Immature natural killer cell (primary cell): ENCODE results near the gene KLHL29. TPM values are rescaled to one million over a fixed set of nuclear protein-coding genes. Genes with fewer than 3 reads are reported as not detected.

Source experiments
- DNase-seq, 3 donors: peaks; one replicate each; pipeline ENCODE4 v3.0.0; 2022; ENCODE audit warnings: mixed read lengths in 1 of 3
- H3K27ac Mint-ChIP-seq, 6 donors: one replicate each; pipeline ENCODE4 v1.8.0; 2020; ENCODE audit warnings: mixed read lengths in 6 of 6, mild to moderate bottlenecking in 5 of 6, inconsistent platforms in 4 of 6, moderate library complexity in 3 of 6
- H3K27me3 Mint-ChIP-seq, 3 donors: one replicate each; pipeline ENCODE4 v1.8.0; 2020 to 2021; ENCODE audit warnings: low read depth in 3 of 3, mild to moderate bottlenecking in 3 of 3, mixed read lengths in 3 of 3, moderate library complexity in 3 of 3, inconsistent platforms in 1 of 3
- H3K36me3 Mint-ChIP-seq, 3 donors: one replicate each; pipeline ENCODE4 v1.8.0; 2020; ENCODE audit warnings: mixed read lengths in 3 of 3, inconsistent platforms in 2 of 3, mild to moderate bottlenecking in 2 of 3
- H3K4me1 Mint-ChIP-seq, 2 donors: one replicate each; pipeline ENCODE4 v1.8.0; 2020; ENCODE audit warnings: inconsistent platforms in 2 of 2, mild to moderate bottlenecking in 2 of 2, mixed read lengths in 2 of 2, moderate library complexity in 1 of 2
- H3K4me3 Mint-ChIP-seq, 5 donors: one replicate each; pipeline ENCODE4 v1.8.0; 2020; ENCODE audit warnings: mild to moderate bottlenecking in 5 of 5, mixed read lengths in 5 of 5, inconsistent platforms in 3 of 5, moderate library complexity in 3 of 5
- H3K9me3 Mint-ChIP-seq, 6 donors: one replicate each; pipeline ENCODE4 v1.8.0; 2020; ENCODE audit warnings: mild to moderate bottlenecking in 6 of 6, mixed read lengths in 6 of 6, inconsistent platforms in 4 of 6, moderate library complexity in 3 of 6
- polyA plus RNA-seq, 3 donors: library from polyadenylated mRNA; unstranded; fragments of 300-500 nt; fragmentation: Illumina TruSeq; gene quantifications; one replicate each; pipeline ENCODE4 v1.2.3, GENCODE V29; 2021

The KLHL29 gene
- polyA plus RNA-seq, 3 donors from 2014 or later = 0.02 to 0.41 TPM; not detected in 1

- H3K27me3 Mint-ChIP-seq = peaks cover 0 to 8% (median 6%) of the 10 kb centered on the region in 3 donors
- H3K9me3 Mint-ChIP-seq = no peaks in the 10 kb centered on the region
- H3K27ac Mint-ChIP-seq = no peak overlapping the region
- peaks cover 5 to 9% of the 10 kb centered on the region in 2 donors for H3K4me1 Mint-ChIP-seq
- H3K36me3 Mint-ChIP-seq = no peaks in the 10 kb centered on the region
- no peak overlapping the region for H3K4me3 Mint-ChIP-seq
- DNase-seq = no peak
Measured at GRCh38 chr2:23499439-23499838, 114.5 kb downstream of the KLHL29 start.

DNA sequence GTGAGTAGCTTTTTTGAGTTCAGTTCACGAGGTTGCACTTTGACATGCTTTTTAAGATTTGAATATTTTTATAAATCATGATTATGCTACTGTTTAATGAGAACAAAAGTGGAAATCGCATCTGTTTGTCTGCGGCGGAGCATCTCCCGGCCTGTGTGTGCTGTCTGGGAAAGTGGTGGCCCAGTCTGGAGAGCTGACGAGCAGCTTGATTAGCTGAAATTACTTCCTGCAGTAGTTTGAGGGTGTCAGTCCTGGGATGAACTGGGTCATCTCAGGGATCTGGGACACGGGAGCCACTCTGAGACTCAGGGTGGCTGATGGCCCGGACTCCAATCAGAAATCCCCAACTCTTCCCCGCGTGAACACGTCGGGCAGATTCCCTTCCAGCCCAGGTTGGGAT is 115.9 kb downstream of the KLHL29 start:
- Mint-ChIP-seq H3K4me3 (no peak overlapping the region), H3K27me3 (peaks cover 2 to 9% (median 6%) of the 10 kb centered on the region in 3 donors), H3K27ac (no peak overlapping the region), H3K36me3 (no peaks in the 10 kb centered on the region), H3K4me1 (peaks cover 5 to 9% of the 10 kb centered on the region in 2 donors), H3K9me3 (no peaks in the 10 kb centered on the region)
- DNase-seq = no peak

- H3K36me3 Mint-ChIP-seq = no peaks in the 10 kb centered on the region
- DNase-seq = no peak
- peaks cover 2 to 8% (median 6%) of the 10 kb centered on the region in 3 donors for H3K27me3 Mint-ChIP-seq
- H3K9me3 Mint-ChIP-seq = no peaks in the 10 kb centered on the region
- H3K4me3 Mint-ChIP-seq = no peak overlapping the region
- peaks cover 4 to 5% of the 10 kb centered on the region in 2 donors for H3K4me1 Mint-ChIP-seq
- H3K27ac Mint-ChIP-seq = no peak overlapping the region
Measured at GRCh38 chr2:23502096-23502495, 117.1 kb downstream of the KLHL29 start.

DNA sequence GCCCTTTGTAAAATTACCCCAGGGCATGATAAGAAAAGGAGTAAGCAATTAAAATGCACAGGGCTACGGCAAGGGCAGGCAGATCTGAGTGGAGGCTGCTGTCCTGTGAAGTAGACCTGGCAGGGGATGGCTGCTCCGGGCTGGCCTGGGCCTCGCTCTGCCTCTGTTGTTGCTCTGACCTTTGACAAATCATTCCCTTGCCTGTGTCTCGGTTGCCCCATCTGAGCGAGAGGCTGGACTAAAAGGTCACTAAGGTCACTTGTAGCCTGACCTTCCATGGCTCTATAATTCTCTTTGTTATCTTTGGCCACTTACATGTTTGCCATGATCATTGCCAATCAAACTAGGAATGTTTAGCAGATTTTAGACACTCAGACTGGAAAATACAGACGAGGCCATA is 118.1 kb downstream of the KLHL29 start:
- no peak for DNase-seq
- H3K9me3 Mint-ChIP-seq = no peaks in the 10 kb centered on the region
- no peaks in the 10 kb centered on the region for H3K36me3 Mint-ChIP-seq

DNA sequence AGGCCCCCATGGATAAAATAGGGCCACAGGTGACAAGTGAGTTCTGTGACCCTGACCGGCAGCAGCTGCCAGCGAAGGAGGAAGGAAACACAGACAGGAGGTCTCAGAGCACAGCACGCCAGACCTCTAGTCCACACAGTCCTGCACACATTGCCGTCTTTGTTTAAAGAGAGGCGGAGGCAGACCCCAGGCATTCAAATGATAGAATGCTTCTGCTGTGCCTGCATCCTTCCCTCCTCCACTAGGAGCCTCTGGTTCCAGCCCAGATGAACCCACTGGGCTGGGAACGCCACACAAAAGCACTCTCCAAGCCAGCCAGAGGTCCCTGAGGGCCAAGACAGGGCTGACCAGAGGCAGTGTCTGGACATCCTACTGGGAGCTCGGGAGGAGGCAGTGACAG is 118.7 kb downstream of the KLHL29 start:
- no peaks in the 10 kb centered on the region for H3K9me3 Mint-ChIP-seq
- H3K27me3 Mint-ChIP-seq = peaks cover 2 to 9% (median 8%) of the 10 kb centered on the region in 3 donors
- H3K36me3 Mint-ChIP-seq = no peaks in the 10 kb centered on the region
- DNase-seq = no peak
- no peak overlapping the region for H3K27ac Mint-ChIP-seq
- H3K4me3 Mint-ChIP-seq = no peak overlapping the region
- H3K4me1 Mint-ChIP-seq = peaks cover 0 to 2% of the 10 kb centered on the region in 2 donors

More for the DNA sequence above, 118.1 kb downstream of the KLHL29 start:
- H3K4me3 Mint-ChIP-seq = no peak overlapping the region
- H3K4me1 Mint-ChIP-seq = peaks cover 0 to 2% of the 10 kb centered on the region in 2 donors
- peaks cover 2 to 9% (median 8%) of the 10 kb centered on the region in 3 donors for H3K27me3 Mint-ChIP-seq
- H3K27ac Mint-ChIP-seq = no peak overlapping the region

DNA sequence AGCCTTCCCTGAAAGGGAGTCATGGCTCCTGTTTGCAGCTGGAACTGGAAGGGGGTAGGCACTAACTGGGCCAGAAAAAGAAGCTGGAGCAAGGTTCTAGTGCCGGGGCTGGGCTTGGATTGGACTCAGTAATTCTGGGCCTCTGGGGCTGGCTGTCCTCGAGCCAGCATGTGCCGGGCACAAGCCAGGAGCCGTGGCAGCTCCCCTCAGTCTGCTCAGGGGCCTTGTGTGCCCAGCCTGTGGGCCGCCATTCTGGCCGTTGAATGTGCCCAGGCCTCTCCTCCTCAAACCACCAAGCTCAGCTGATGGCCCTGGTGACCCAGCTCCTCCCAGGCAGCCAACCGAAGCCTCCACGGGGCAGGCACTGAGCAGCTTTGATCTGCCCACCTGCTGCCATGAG is 119.6 kb downstream of the KLHL29 start:
- H3K9me3 Mint-ChIP-seq = peaks cover 0 to 2% (median 0%) of the 10 kb centered on the region in 6 donors
- no peak overlapping the region for H3K4me3 Mint-ChIP-seq

DNA sequence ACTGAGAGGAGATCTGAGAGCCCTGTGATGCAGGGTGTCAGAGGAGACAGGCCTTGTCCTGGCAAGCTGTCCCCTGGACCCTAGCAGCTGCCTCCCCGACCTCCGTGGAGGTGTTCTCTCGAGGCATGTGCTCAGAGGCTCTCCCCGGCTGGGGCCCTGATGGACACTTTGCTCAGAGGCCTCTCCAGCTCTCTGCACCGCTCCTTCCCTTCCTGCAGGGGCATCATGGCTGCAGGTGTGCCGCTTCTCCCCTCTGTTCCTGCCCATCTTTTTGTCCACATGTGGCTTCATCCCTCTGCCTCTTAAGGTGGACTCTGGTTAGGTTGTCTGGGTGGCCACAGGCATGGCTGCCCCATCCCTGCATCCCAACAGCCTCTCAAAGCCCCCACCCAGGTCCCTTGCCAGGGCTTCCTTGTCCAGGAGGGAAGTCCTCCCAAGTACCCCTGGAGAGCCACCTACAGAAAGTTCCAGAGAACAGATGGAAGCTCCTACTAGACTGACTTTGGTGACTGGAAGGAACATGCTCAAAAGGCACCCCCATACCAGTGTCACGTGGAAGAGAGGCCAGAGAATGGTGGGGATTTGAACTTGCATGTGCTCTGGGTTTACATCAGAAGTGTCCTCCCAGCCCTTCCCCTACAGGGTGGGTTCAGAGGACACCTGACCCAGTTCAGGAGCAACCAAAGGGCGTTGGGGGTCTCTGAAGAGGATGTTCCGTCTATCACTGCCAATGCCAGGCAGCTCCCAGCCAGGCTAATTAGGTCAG is 120.4 kb downstream of the KLHL29 start:
- peaks cover 0 to 2% (median 0%) of the 10 kb centered on the region in 6 donors for H3K9me3 Mint-ChIP-seq
- H3K4me1 Mint-ChIP-seq = peaks cover 0 to 2% of the 10 kb centered on the region in 2 donors
- no peak for DNase-seq
- H3K36me3 Mint-ChIP-seq = no peaks in the 10 kb centered on the region
- peaks cover 2 to 12% (median 5%) of the 10 kb centered on the region in 3 donors for H3K27me3 Mint-ChIP-seq
- H3K4me3 Mint-ChIP-seq = no peak overlapping the region
- no peak overlapping the region for H3K27ac Mint-ChIP-seq

More for the DNA sequence above, 119.6 kb downstream of the KLHL29 start:
- no peak for DNase-seq
- no peaks in the 10 kb centered on the region for H3K36me3 Mint-ChIP-seq
- peaks cover 2 to 9% (median 5%) of the 10 kb centered on the region in 3 donors for H3K27me3 Mint-ChIP-seq
- H3K4me1 Mint-ChIP-seq = peaks cover 0 to 2% of the 10 kb centered on the region in 2 donors
- H3K27ac Mint-ChIP-seq = no peak overlapping the region

DNA sequence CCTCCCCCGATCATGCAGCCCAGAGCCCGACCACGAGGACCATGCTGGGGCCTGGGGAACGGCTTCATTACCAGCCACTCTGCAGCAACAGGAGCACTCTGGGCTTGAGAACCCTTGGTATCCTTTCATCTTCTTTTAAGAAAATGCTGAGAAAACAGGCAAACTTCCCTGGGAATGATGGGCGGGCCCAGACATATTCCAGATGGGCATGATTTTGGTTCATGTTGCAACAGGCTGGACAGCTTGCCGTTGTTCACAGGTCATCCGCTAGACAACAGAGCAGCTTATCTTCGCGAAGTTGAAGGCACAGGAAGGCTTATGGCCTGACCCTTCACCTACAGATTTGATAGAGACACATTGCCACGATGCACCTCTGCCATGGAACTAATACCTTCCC is 121.0 kb downstream of the KLHL29 start:
- H3K27ac Mint-ChIP-seq = no peak overlapping the region

GRCh38 chr2:23506531-23507266 is 121.7 kb downstream of the KLHL29 start:
- no peaks in the 10 kb centered on the region for H3K36me3 Mint-ChIP-seq
- peaks cover 0 to 2% of the 10 kb centered on the region in 2 donors for H3K4me1 Mint-ChIP-seq

More for the DNA sequence above, 121.0 kb downstream of the KLHL29 start:
- Mint-ChIP-seq H3K27me3 (peaks cover 2 to 12% (median 5%) of the 10 kb centered on the region in 3 donors), H3K4me1 (peaks cover 0 to 2% of the 10 kb centered on the region in 2 donors), H3K9me3 (peaks cover 0 to 2% (median 0%) of the 10 kb centered on the region in 6 donors), H3K36me3 (no peaks in the 10 kb centered on the region), H3K4me3 (no peak overlapping the region)
- no peak for DNase-seq

DNA sequence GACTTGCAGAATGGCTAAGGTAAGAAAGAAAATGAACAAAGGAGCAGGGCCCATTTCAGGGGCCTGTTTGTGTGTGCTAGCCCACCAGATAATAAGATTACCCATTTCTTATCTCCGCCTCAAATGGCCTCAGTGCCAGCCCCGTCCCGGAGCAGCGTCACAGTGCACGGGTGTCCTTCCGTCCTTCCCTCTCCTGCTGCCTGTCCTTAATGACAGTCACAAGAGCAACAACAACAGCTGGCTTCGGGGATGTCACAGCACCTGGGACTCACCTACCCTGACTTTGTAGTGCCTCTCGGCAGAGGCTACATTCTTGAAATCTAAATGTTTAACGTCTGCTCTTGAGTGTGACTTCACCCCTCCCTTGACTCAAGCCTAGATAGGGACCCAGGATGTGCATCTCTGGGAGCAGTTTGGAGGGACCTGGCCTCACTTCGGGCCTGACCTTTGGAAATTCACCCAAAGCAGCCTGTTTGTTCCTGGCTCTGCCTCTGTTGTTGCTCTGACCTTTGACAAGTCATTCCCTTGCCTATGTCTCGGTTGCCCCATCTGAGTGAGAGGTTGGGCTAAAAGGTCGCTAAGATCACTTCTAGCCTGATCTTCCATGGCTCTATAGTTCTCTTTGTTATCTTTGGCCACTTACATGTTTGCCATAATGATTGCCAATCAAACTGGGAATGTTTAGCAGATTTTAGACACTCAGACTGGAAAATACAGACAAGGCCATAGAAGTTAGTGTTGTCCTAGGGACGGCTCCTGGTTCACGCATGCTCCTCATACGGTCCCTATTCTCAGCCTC is 122.5 kb downstream of the KLHL29 start:
- Mint-ChIP-seq H3K36me3 (no peaks in the 10 kb centered on the region), H3K9me3 (peaks cover 0 to 2% (median 0%) of the 10 kb centered on the region in 6 donors), H3K4me3 (no peak overlapping the region), H3K27me3 (peaks cover 2 to 12% (median 5%) of the 10 kb centered on the region in 3 donors), H3K4me1 (peaks cover 0 to 2% of the 10 kb centered on the region in 2 donors), H3K27ac (no peak overlapping the region)
- no peak for DNase-seq

More at GRCh38 chr2:23506531-23507266, 121.7 kb downstream of the KLHL29 start:
- Mint-ChIP-seq H3K9me3 (peaks cover 0 to 2% (median 0%) of the 10 kb centered on the region in 6 donors), H3K27me3 (peaks cover 2 to 12% (median 5%) of the 10 kb centered on the region in 3 donors), H3K4me3 (no peak overlapping the region), H3K27ac (no peak overlapping the region)
- DNase-seq = no peak

GRCh38 chr2:23508066-23508390 is 123.0 kb downstream of the KLHL29 start:
- Mint-ChIP-seq H3K27ac (no peak overlapping the region), H3K9me3 (peaks cover 0 to 2% (median 0%) of the 10 kb centered on the region in 6 donors), H3K4me1 (peaks cover 0 to 2% of the 10 kb centered on the region in 2 donors), H3K36me3 (no peaks in the 10 kb centered on the region), H3K27me3 (peaks cover 2 to 12% (median 5%) of the 10 kb centered on the region in 3 donors), H3K4me3 (no peak overlapping the region)
- no peak for DNase-seq

GRCh38 chr2:23509103-23509502 is 124.1 kb downstream of the KLHL29 start:
- Mint-ChIP-seq H3K4me3 (no peak overlapping the region), H3K27ac (no peak overlapping the region)

GRCh38 chr2:23509596-23510292 is 124.8 kb downstream of the KLHL29 start:
- no peak for DNase-seq
- H3K4me3 Mint-ChIP-seq = no peak overlapping the region
- no peaks in the 10 kb centered on the region for H3K36me3 Mint-ChIP-seq
- no peak overlapping the region for H3K27ac Mint-ChIP-seq
- peaks cover 0 to 2% of the 10 kb centered on the region in 2 donors for H3K4me1 Mint-ChIP-seq
- H3K9me3 Mint-ChIP-seq = peaks cover 0 to 2% (median 0%) of the 10 kb centered on the region in 6 donors
- peaks cover 2 to 6% (median 3%) of the 10 kb centered on the region in 3 donors for H3K27me3 Mint-ChIP-seq

More at GRCh38 chr2:23509103-23509502, 124.1 kb downstream of the KLHL29 start:
- Mint-ChIP-seq H3K4me1 (peaks cover 0 to 2% of the 10 kb centered on the region in 2 donors), H3K27me3 (peaks cover 2 to 8% (median 4%) of the 10 kb centered on the region in 3 donors), H3K36me3 (no peaks in the 10 kb centered on the region), H3K9me3 (peaks cover 0 to 2% (median 0%) of the 10 kb centered on the region in 6 donors)
- no peak for DNase-seq
